NCI-H774 (cell line): ENCODE results near the gene DDX46.
"Not testable (repeated sequence)": the region's sequence is repeated elsewhere in the genome, so short reads cannot be mapped to it uniquely, and the experiment has no call there.

ENCODE experiments used
- DNase-seq: peaks from one replicate; lab custom pipeline; 2025; lab: John Stamatoyannopoulos, UW

The DDX46 gene

GRCh38 chr5:134784241-134784920 is 25.8 kb downstream of the DDX46 start:
- no peak for DNase-seq

- DNase-seq, result no peak
These were observed 26.5 kb downstream of the DDX46 start for GRCh38 chr5:134784946-134785620.

GRCh38 chr5:134787692-134788091 is 29.1 kb downstream of the DDX46 start:
- no peak for DNase-seq

GRCh38 chr5:134791580-134791979 is 33.0 kb downstream of the DDX46 start:
- no peak for DNase-seq

- no peak for DNase-seq
These were observed 33.7 kb downstream of the DDX46 start for GRCh38 chr5:134792286-134792685.

GRCh38 chr5:134793111-134793510 is 34.5 kb downstream of the DDX46 start:
- DNase-seq, result no peak

- DNase-seq, result no peak
These were observed 35.5 kb downstream of the DDX46 start for GRCh38 chr5:134794082-134794481.

GRCh38 chr5:134794819-134795218 is 36.2 kb downstream of the DDX46 start:
- DNase-seq, result no peak

GRCh38 chr5:134798468-134798867 is 39.9 kb downstream of the DDX46 start:
- no peak for DNase-seq

- DNase-seq, result no peak
These were observed 45.2 kb downstream of the DDX46 start for GRCh38 chr5:134803821-134804220.

GRCh38 chr5:134813407-134813806 is 54.8 kb downstream of the DDX46 start:
- no peak for DNase-seq

GRCh38 chr5:134813827-134814226 is 55.2 kb downstream of the DDX46 start:
- DNase-seq, result no peak

- DNase-seq, result no peak
These were observed 58.4 kb downstream of the DDX46 start for GRCh38 chr5:134817006-134817405.

- DNase-seq, result no peak
These were observed 60.2 kb downstream of the DDX46 start for GRCh38 chr5:134818776-134819175.

- no peak for DNase-seq
These were observed 60.9 kb downstream of the DDX46 start for GRCh38 chr5:134819407-134819963.

GRCh38 chr5:134821841-134822240 is 63.3 kb downstream of the DDX46 start:
- no peak for DNase-seq

- no peak for DNase-seq
These were observed 66.1 kb downstream of the DDX46 start for GRCh38 chr5:134824681-134825080.

- no peak for DNase-seq
These were observed 66.6 kb downstream of the DDX46 start for GRCh38 chr5:134825212-134825611.

- DNase-seq, result no peak
These were observed 74.9 kb downstream of the DDX46 start for GRCh38 chr5:134833340-134834032.

- no peak for DNase-seq
These were observed 77.0 kb downstream of the DDX46 start for GRCh38 chr5:134835623-134836022.

GRCh38 chr5:134837530-134838181 is 79.1 kb downstream of the DDX46 start:
- no peak for DNase-seq

GRCh38 chr5:134838361-134838760 is 79.8 kb downstream of the DDX46 start:
- not testable (repeated sequence) for DNase-seq
